C4-2B (cell line): ENCODE measurements around the gene TTLL5.

Source experiments
- H3K27ac ChIP-seq: fragments of 450-650 bp; 2 replicates; pipeline ENCODE4 v1.5.1; 2017
- CTCF ChIP-seq: fragments of 450-650 bp; conservative IDR thresholded peaks from 2 replicates; pipeline ENCODE4 v1.5.1; 2017; ENCODE audit warnings: mild to moderate bottlenecking
- ZFX ChIP-seq: fragments of 450-650 bp; IDR thresholded peaks from 2 replicates; pipeline ENCODE4 v1.6.1; 2017

TTLL5 gene

DNA sequence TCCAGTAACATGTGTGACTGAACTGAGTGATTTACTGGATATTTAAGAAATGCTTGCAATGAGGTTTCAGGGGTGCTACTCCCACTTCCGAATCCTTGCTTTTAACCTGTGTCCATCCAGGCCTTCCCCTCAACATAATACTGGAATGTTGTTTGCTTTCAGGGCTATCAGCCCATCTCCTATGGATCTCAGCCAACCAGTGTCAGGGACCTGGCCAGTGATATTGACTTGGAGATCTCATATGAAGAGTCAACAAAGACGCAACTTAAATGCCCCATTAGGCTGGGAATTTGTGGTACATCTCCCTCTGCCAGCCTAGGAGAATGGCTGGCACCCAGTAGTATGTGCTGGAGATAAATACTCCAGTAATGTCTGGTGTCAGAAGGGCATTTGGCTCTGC, 323.6 kb downstream of the TTLL5 start:
- TF ChIP-seq CTCF (no peak), ZFX (no peak)
- no peak overlapping the region; the same call in 1 of the 2 replicates for H3K27ac ChIP-seq

DNA sequence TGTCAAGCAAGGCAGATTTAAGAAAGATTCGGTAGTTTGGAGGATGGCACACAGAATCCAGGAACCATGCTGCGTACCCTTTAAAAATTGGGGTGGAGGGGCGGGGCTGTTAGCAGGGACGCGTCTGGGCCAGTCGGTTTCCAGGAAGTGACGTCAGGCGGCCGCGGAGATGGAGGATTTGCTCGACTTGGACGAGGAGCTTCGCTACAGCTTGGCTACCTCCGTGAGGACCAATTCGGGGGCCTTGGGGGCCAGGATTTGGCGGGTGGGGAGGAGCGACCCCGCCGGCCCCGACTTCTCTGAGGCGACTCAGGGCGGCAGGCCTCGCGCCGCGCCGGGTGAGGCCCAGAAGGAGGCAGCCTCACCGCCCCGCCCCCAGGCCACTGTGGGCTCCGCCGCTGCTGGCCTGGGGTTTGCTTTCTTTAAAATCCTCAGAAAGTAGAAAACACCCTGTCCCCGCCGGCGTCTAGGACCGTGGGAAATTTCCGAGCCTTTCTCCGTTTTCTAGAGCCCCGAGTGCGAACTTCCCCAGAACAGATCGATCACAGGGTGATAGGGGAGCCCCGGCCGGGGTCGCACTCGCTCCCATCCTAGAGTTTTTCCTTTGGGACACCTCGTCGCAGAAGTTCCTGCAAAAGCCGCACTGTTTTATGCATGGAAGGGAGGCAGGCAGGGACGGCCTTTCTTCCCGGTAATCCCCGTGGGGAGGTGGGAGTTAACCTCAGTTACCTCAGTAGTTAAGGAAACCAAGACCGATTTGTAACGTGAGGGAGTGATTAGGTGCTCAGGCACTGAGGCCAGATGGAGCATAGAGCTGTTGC, 324.8 kb downstream of the TTLL5 start, which contains the start of gene IFT43:
Gene IFT43, plus strand, starts transcription at position 146 of the 821 bp plus-strand sequence. Its CDS starts 24 bp downstream, at position 170.
- H3K27ac ChIP-seq = peak within 1 kb of the TSS; percentile 55
- TF ChIP-seq CTCF (no peak), ZFX (peak; percentile 72)

GRCh38 chr14:75986439-75986765, 325.4 kb downstream of the TTLL5 start:
- no peak for TF ChIP-seq CTCF
- no peak for TF ChIP-seq ZFX
- H3K27ac ChIP-seq = peak overlapping the region; percentile 55

DNA sequence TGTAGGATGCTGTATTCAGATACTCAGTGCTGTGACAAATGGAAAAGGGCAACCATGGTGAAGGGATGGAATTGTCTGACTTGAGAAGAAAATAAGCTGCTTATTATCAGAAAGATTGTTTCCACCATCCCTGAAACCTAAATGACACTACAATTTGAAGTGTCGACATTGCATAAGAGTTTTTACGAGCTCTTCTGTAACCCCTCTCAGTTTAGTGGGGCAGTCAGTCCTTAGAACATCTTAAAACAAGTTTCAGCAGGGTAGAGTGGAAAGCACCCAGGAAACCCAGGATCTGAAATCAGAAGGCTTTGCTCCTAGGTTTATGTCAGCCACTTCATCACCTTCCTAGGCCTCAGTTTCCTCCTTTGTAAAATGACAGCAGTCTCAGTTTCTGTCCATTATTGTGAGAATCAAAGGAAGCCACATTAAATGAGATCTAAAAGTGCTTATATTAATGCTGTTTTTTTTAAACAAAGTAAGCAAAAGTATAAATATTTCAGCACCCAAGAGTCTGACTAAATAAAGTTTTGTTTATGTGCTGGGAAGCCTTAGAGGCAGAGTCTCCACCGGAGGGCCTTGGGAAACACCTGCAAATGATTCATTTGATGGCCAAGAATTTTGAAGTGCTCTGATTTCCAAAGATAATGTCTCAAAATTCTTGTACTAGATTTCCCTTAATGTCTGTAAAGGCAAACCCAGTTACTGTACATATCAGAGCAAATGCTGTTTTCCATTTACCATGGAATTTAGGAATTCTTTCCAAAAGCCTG, 326.3 kb downstream of the TTLL5 start:
- H3K27ac ChIP-seq = no peak overlapping the region
- TF ChIP-seq ZFX (no peak), CTCF (peak; percentile 11)

DNA sequence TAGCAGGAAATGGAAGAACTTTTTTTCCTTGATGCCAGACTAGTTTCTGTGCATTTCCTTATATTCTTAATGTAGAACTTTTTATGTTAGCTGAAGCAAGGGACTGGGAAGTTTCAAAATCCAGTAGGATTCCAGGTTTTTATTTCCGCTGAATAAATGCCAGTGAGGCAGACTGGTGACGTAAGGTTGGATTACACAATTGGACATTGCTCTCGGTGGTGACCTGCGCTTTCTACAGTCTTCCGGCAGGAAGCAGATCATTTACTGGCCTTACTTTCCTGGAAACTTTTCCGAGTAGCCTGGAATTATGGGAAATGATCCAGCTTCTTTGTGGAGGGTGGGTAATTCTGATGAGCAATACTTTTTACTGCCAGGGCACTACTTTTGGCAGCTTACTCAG, 328.1 kb downstream of the TTLL5 start:
- no peak for TF ChIP-seq ZFX
- no peak for TF ChIP-seq CTCF
- H3K27ac ChIP-seq = no peak overlapping the region

DNA sequence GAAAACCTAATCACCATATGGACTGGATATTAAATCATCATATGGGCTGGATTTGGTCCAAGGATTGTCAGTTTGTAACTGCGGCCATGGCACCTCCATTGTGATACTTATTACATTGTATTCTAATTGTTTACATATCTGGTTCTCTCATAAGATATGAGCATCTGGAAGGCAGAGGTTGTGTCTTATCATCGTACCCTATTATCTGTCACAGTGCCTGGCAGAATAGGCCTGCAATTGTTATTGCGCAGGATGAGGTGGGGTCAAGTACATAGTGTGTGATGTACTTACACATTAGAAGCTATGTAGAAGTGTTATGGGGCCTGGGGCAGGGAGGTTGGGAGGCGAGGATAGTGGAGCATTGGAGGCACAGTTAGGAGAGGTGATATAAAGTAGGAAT, 329.3 kb downstream of the TTLL5 start:
- H3K27ac ChIP-seq = no peak overlapping the region
- no peak for TF ChIP-seq ZFX
- no peak for TF ChIP-seq CTCF

DNA sequence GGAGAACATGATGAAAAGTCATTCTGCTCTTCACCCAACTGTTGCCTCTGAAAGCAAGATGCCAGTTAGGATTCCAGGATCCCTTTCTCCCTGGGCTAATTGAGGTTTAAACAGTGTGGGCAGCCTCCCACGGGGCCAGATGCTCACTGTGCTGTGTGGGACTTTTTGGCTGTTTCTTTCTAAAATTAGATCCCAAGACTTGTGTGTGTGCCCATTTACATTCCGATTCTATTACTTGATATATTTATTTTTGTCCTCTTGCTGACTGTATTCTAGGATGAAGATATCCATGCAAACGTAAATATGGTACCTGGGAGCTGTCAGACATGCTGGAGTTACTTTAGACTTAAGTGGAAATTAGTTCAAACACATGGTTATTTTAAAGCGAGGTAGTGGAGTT, 330.7 kb downstream of the TTLL5 start:
- no peak overlapping the region for H3K27ac ChIP-seq
- TF ChIP-seq CTCF (no peak), ZFX (no peak)
